ENCODE measurements around the gene TMA7. TPM values are rescaled to one million over a fixed set of nuclear protein-coding genes. Genes with fewer than 3 reads are reported as not detected.
A peak's percentile ranks its signal among the peaks of the same experiment; 100 is the strongest.
"Not testable (repeated sequence)": the region's sequence is repeated elsewhere in the genome, so short reads cannot be mapped to it uniquely, and the experiment has no call there.

Gene TMA7
- total RNA-seq, 1 donor from 2014 or later, result 510 TPM

- peak overlapping the region; percentile 94 for H3K4me3 Mint-ChIP-seq
- peak overlapping the region; percentile 79 for H3K4me2 ChIP-seq
- H3K27ac ChIP-seq, result peak overlapping the region; percentile 60
- H3K4me1 Mint-ChIP-seq, result peaks cover 35% of the 10 kb centered on the region
- no peaks in the 10 kb centered on the region for H3K9me3 ChIP-seq (ENCODE audit: low read depth)
- no peaks in the 10 kb centered on the region for H3K27me3 ChIP-seq
- peak overlapping the region; percentile 99 for H3K27ac Mint-ChIP-seq
- TF ChIP-seq EZH2phosphoT487 (IDR thresholded peaks at IDR 0.05) (no peak), EZH2 (IDR thresholded peaks at IDR 0.05) (no peak), CTCF (IDR thresholded peaks at IDR 0.05) (no peak)
- peaks cover 29% of the 10 kb centered on the region for H3K4me1 ChIP-seq
- H3K9me3 Mint-ChIP-seq, result no peaks in the 10 kb centered on the region
- no peaks in the 10 kb centered on the region for H3K36me3 ChIP-seq
- no peaks in the 10 kb centered on the region for H4K20me1 ChIP-seq (ENCODE audit: low read depth)
- H3K27me3 Mint-ChIP-seq (ENCODE audit: insufficient read depth, low read depth), result no peaks in the 10 kb centered on the region
- peak overlapping the region; percentile 92 for H2AFZ ChIP-seq (replicated peaks)
- H3K79me2 ChIP-seq (ENCODE audit: low read depth), result peaks cover 30% of the 10 kb centered on the region
- DNase-seq (ENCODE audit: low spot score), result no peak
- H3F3A ChIP-seq (ENCODE audit: low read depth), result peaks cover 29% of the 10 kb centered on the region
- H3K9ac ChIP-seq, result no peak overlapping the region
- peak overlapping the region; percentile 58 for H3K4me3 ChIP-seq
- H3K36me3 Mint-ChIP-seq, result peaks cover 9% of the 10 kb centered on the region
Observed at GRCh38 chr3:48473617-48473952, 33.5 kb downstream of the TMA7 start.

DNA sequence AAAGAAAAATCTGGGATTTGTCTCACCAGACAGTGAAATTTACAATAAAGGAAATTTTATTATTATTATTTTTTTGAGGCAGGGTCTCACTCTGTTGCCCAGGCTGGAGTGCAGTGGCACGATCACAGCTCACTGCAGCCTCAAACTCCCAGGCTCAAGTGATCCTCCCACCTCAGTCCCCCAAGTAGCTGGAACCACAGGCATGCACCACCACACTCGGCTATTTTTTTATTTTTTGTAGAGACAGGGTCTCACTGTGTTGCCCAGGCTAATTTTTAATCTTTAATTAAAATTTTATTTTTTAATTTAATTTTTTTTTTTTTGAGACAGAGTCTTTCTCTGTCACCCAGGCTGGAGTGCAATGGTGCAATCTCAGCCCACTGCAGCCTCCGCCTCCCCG, 34.0 kb downstream of the TMA7 start:
- H3K36me3 ChIP-seq; DNase-seq (ENCODE audit: low spot score); H3K27me3 Mint-ChIP-seq (ENCODE audit: insufficient read depth, low read depth); H2AFZ ChIP-seq (replicated peaks); H3K4me2 ChIP-seq; H3K9ac ChIP-seq; H3K27me3 ChIP-seq; H4K20me1 ChIP-seq (ENCODE audit: low read depth); H3K4me3 Mint-ChIP-seq; H3K36me3 Mint-ChIP-seq; H3K4me3 ChIP-seq; H3K27ac Mint-ChIP-seq; H3K9me3 Mint-ChIP-seq; H3K9me3 ChIP-seq (ENCODE audit: low read depth): not testable (repeated sequence)
- peaks cover 30% of the 10 kb centered on the region for H3K79me2 ChIP-seq (ENCODE audit: low read depth)
- peaks cover 29% of the 10 kb centered on the region for H3F3A ChIP-seq (ENCODE audit: low read depth)
- H3K27ac ChIP-seq, result peak overlapping the region; percentile 60
- H3K4me1 Mint-ChIP-seq, result peaks cover 33% of the 10 kb centered on the region
- H3K4me1 ChIP-seq, result peaks cover 29% of the 10 kb centered on the region

- H4K20me1 ChIP-seq (ENCODE audit: low read depth), result no peaks in the 10 kb centered on the region
- H3K36me3 ChIP-seq, result no peaks in the 10 kb centered on the region
- H3K4me1 ChIP-seq, result peaks cover 29% of the 10 kb centered on the region
- Mint-ChIP-seq H3K9me3 (no peaks in the 10 kb centered on the region), H3K4me3 (peak overlapping the region; percentile 66), H3K27ac (peak overlapping the region; percentile 90), H3K4me1 (peaks cover 29% of the 10 kb centered on the region), H3K27me3 (ENCODE audit: insufficient read depth, low read depth) (no peaks in the 10 kb centered on the region), H3K36me3 (peaks cover 5% of the 10 kb centered on the region)
- H3K4me2 ChIP-seq, result peak overlapping the region; percentile 57
- H3F3A ChIP-seq (ENCODE audit: low read depth), result peaks cover 29% of the 10 kb centered on the region
- no peak for TF ChIP-seq EZH2 (IDR thresholded peaks at IDR 0.05)
- TF ChIP-seq EZH2phosphoT487 (IDR thresholded peaks at IDR 0.05), result no peak
- TF ChIP-seq CTCF (IDR thresholded peaks at IDR 0.05), result no peak
- no peak overlapping the region for H2AFZ ChIP-seq (replicated peaks)
- no peaks in the 10 kb centered on the region for H3K9me3 ChIP-seq (ENCODE audit: low read depth)
- H3K27ac ChIP-seq, result peak overlapping the region; percentile 63
- H3K27me3 ChIP-seq, result no peaks in the 10 kb centered on the region
- no peak overlapping the region for H3K9ac ChIP-seq
- peak; percentile 65 for DNase-seq (ENCODE audit: low spot score)
- no peak overlapping the region for H3K4me3 ChIP-seq
- H3K79me2 ChIP-seq (ENCODE audit: low read depth), result peaks cover 30% of the 10 kb centered on the region
Observed at GRCh38 chr3:48474619-48475018, 34.6 kb downstream of the TMA7 start.

DNA sequence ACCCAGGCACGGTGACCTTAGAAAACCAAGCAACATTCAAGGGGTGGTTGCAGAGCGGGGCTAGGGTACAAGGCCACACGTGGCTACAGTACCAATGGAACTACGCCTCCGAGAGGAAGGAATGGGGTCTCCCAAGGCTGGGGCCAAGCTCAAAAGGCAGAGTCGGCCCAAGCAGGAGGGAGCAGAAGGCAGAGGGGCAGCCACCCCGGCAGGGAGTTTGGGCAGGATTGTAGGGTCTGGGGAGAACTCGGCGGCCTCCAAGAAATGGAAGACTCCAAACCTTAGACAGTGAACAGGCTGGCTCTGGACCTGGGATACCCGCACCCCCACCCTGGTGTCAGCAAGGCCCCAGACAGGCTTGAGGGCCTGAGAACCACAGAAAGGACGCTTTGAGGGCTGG, 35.1 kb downstream of the TMA7 start:
- no peak overlapping the region for H3K4me3 ChIP-seq
- H3K36me3 ChIP-seq, result no peaks in the 10 kb centered on the region
- H3K9ac ChIP-seq, result no peak overlapping the region
- no peaks in the 10 kb centered on the region for H3K9me3 Mint-ChIP-seq
- H3K79me2 ChIP-seq (ENCODE audit: low read depth), result peaks cover 28% of the 10 kb centered on the region
- DNase-seq (ENCODE audit: low spot score), result no peak
- H3K4me3 Mint-ChIP-seq, result no peak overlapping the region
- H3K4me1 ChIP-seq, result peaks cover 29% of the 10 kb centered on the region
- no peak overlapping the region for H3K27ac ChIP-seq
- H4K20me1 ChIP-seq (ENCODE audit: low read depth), result no peaks in the 10 kb centered on the region
- TF ChIP-seq CTCF (IDR thresholded peaks at IDR 0.05) (no peak), EZH2phosphoT487 (IDR thresholded peaks at IDR 0.05) (no peak), EZH2 (IDR thresholded peaks at IDR 0.05) (no peak)
- peak overlapping the region; percentile 91 for H3K27ac Mint-ChIP-seq
- H3K4me1 Mint-ChIP-seq, result peaks cover 26% of the 10 kb centered on the region
- H3K4me2 ChIP-seq, result peak overlapping the region; percentile 57
- no peaks in the 10 kb centered on the region for H3K27me3 Mint-ChIP-seq (ENCODE audit: insufficient read depth, low read depth)
- no peak overlapping the region for H2AFZ ChIP-seq (replicated peaks)
- H3K36me3 Mint-ChIP-seq, result peaks cover 2% of the 10 kb centered on the region
- peaks cover 29% of the 10 kb centered on the region for H3F3A ChIP-seq (ENCODE audit: low read depth)
- H3K9me3 ChIP-seq (ENCODE audit: low read depth), result no peaks in the 10 kb centered on the region
- H3K27me3 ChIP-seq, result no peaks in the 10 kb centered on the region

Data from neural progenitor cell (in vitro differentiated cells).